IPS DF 6.9 (cell line): Measurements from ENCODE around the gene STIL.

Source experiments
- DNase-seq: peaks from one replicate; pipeline ENCODE4 v3.0.0-alpha.2; 2013; ENCODE audit warnings: low read depth, low spot score
- H3K27ac ChIP-seq: one replicate; pipeline ENCODE4 v1.5.1; 2013; ENCODE audit warnings: low read length, control low read depth
- H3K27me3 ChIP-seq: 2 replicates; pipeline ENCODE4 v1.6.1; 2013; ENCODE audit warnings: mild to moderate bottlenecking, low read length; ENCODE audit not compliant: control insufficient read depth, insufficient read depth
- H3K36me3 ChIP-seq: 2 replicates; pipeline ENCODE4 v1.6.1; 2013; ENCODE audit warnings: low read length; ENCODE audit not compliant: control insufficient read depth, insufficient read depth
- H3K4me1 ChIP-seq: 2 replicates; pipeline ENCODE4 v1.6.1; 2013; ENCODE audit warnings: low read length; ENCODE audit not compliant: control insufficient read depth, insufficient read depth
- H3K4me3 ChIP-seq: 2 replicates; pipeline ENCODE4 v1.5.1; 2013; ENCODE audit warnings: mild to moderate bottlenecking, low read length
- H3K9me3 ChIP-seq: 2 replicates; pipeline ENCODE4 v1.6.1; 2013; ENCODE audit warnings: low read length, inconsistent platforms; ENCODE audit not compliant: control insufficient read depth, insufficient read depth
- WGBS: extraction: QIAGEN DNeasy Blood & Tissue Kit; methylation state at CpG from one replicate; pipeline ENCODE4 v1.1.7; 2013; ENCODE audit warnings: mixed read lengths, missing lambda C conversion rate; ENCODE audit not compliant: insufficient read length, insufficient coverage; 5-methylcytosine and 5-hydroxymethylcytosine counted together

STIL gene

DNA sequence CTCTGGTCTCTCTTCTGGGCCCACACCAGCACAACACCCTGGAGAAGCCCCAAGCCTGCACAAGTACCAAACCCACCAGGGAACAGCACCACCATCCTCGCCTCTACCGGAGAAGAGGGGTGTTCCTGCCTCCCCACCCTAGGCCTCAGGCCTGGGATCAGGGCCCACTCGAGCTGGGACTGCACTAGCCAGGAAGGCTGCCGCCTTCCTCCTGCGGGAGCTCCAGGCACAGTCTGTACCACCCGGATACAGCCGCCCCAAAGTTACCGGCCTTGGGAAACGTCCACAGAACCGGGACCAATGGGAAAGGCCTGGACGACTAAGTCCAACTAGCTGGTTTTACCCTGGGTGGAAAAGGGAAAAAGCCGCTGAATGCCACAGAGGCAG, 85.3 kb downstream of the STIL start:
- H3K27ac ChIP-seq, result no peak overlapping the region
- no peak overlapping the region for H3K4me3 ChIP-seq
- H3K9me3 ChIP-seq, result no peaks in the 10 kb centered on the region
- no peaks in the 10 kb centered on the region for H3K36me3 ChIP-seq
- peaks cover 91% of the 10 kb centered on the region for H3K27me3 ChIP-seq
- DNase-seq, result no peak
- no CpG with 5 or more reads among the region's 12 CpGs for WGBS
- peaks cover 7% of the 10 kb centered on the region for H3K4me1 ChIP-seq

- Histone ChIP-seq H3K27ac (no peak overlapping the region), H3K9me3 (no peaks in the 10 kb centered on the region), H3K4me3 (no peak overlapping the region), H3K36me3 (no peaks in the 10 kb centered on the region), H3K27me3 (peaks cover 91% of the 10 kb centered on the region), H3K4me1 (peaks cover 7% of the 10 kb centered on the region)
- no peak for DNase-seq
- WGBS, result no CpG with 5 or more reads among the region's 7 CpGs
Observed at GRCh38 chr1:47227341-47228232, 86.4 kb downstream of the STIL start.

GRCh38 chr1:47226839-47227215, 87.1 kb downstream of the STIL start:
- peaks cover 93% of the 10 kb centered on the region for H3K27me3 ChIP-seq
- H3K9me3 ChIP-seq, result no peaks in the 10 kb centered on the region
- no CpG with 5 or more reads among the region's 4 CpGs for WGBS
- H3K4me3 ChIP-seq, result no peak overlapping the region
- peaks cover 7% of the 10 kb centered on the region for H3K4me1 ChIP-seq
- no peak for DNase-seq
- no peaks in the 10 kb centered on the region for H3K36me3 ChIP-seq
- no peak overlapping the region for H3K27ac ChIP-seq

DNA sequence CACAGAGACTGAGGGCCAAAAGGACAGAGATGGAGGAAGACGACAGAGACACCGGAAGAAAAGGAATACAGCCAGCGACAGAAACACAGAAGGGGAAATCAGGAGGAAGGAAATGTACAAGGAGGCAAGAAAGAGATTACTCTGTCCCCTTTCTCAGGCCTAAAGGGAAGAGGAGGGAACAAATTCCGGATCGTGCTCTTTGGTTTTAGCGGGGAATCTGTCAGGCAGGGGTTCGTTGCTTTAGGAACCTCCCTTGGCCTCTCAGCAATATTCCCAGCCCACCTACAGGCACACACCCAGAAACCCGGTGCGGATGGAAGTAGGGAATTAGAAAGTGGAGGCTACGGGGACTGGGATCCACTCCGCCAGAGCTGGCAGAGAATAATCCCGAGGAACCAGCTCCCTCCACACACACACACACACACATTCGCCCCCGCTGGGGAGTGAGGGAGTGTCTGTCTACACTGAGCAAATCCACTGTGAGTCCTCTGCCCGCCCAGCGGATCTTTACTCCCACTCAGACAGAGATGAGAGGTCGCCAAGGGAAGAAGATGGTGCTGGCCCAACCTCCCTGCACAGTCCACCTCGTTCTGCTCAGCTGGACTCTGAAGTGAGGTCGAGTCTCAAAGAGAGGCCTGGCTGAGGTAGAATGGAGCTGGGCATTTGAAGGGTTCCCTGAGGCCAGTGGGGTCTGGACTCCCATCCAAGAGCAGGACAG, 87.7 kb downstream of the STIL start:
- no peaks in the 10 kb centered on the region for H3K36me3 ChIP-seq
- H3K4me1 ChIP-seq, result peaks cover 4% of the 10 kb centered on the region
- no peak overlapping the region for H3K27ac ChIP-seq
- H3K4me3 ChIP-seq, result no peak overlapping the region
- H3K9me3 ChIP-seq, result no peaks in the 10 kb centered on the region
- no CpG with 5 or more reads among the region's 19 CpGs for WGBS
- H3K27me3 ChIP-seq, result peaks cover 93% of the 10 kb centered on the region
- DNase-seq, result no peak

- Histone ChIP-seq H3K27ac (no peak overlapping the region), H3K4me1 (peaks cover 3% of the 10 kb centered on the region), H3K27me3 (peaks cover 92% of the 10 kb centered on the region), H3K4me3 (no peak overlapping the region), H3K9me3 (no peaks in the 10 kb centered on the region), H3K36me3 (no peaks in the 10 kb centered on the region)
- no peak for DNase-seq
- no CpG with 5 or more reads among the region's 79 CpGs for WGBS
Observed at GRCh38 chr1:47225430-47226100, 88.4 kb downstream of the STIL start.

- Histone ChIP-seq H3K27ac (no peak overlapping the region), H3K4me1 (peaks cover 3% of the 10 kb centered on the region), H3K27me3 (peaks cover 88% of the 10 kb centered on the region), H3K9me3 (no peaks in the 10 kb centered on the region), H3K4me3 (no peak overlapping the region), H3K36me3 (no peaks in the 10 kb centered on the region)
- no peak for DNase-seq
- WGBS, result no CpG with 5 or more reads among the region's 30 CpGs
Observed at GRCh38 chr1:47224676-47225399, 89.1 kb downstream of the STIL start.

GRCh38 chr1:47223921-47224675, 89.8 kb downstream of the STIL start:
- no peaks in the 10 kb centered on the region for H3K36me3 ChIP-seq
- H3K4me3 ChIP-seq, result no peak overlapping the region
- H3K4me1 ChIP-seq, result peaks cover 3% of the 10 kb centered on the region
- no peak for DNase-seq
- H3K9me3 ChIP-seq, result no peaks in the 10 kb centered on the region
- H3K27ac ChIP-seq, result no peak overlapping the region
- peaks cover 80% of the 10 kb centered on the region for H3K27me3 ChIP-seq
- no CpG with 5 or more reads among the region's 9 CpGs for WGBS

GRCh38 chr1:47223174-47223920, 90.6 kb downstream of the STIL start:
- H3K9me3 ChIP-seq, result no peaks in the 10 kb centered on the region
- no peak overlapping the region for H3K27ac ChIP-seq
- no peaks in the 10 kb centered on the region for H3K4me1 ChIP-seq
- H3K4me3 ChIP-seq, result no peak overlapping the region
- no CpG with 5 or more reads among the region's 10 CpGs for WGBS
- peaks cover 73% of the 10 kb centered on the region for H3K27me3 ChIP-seq
- no peaks in the 10 kb centered on the region for H3K36me3 ChIP-seq
- DNase-seq, result no peak

DNA sequence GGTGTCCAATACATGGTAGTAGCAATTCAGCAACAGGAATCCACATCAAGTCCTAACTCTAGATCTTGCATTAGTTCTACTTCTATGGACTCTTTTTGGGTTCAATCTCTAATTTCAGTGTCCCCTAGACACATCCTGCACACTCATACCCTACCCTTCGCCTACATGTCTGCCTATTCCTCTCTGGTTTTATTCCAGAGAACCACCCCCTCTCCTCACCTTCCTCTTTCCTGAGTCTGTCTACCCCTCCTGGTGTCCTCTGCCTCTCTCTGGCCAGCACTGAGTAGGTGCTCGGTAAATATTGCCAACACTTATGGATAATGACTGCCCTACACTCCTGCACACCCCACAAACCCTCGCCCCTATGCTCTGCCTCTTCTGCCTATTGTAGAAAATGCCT, 91.5 kb downstream of the STIL start:
- Histone ChIP-seq H3K36me3 (no peaks in the 10 kb centered on the region), H3K4me1 (no peaks in the 10 kb centered on the region), H3K27ac (no peak overlapping the region), H3K27me3 (peaks cover 64% of the 10 kb centered on the region), H3K9me3 (no peaks in the 10 kb centered on the region), H3K4me3 (no peak overlapping the region)
- no CpG with 5 or more reads among the region's 3 CpGs for WGBS
- no peak for DNase-seq
